GM12878 (cell line): ENCODE data around the gene CLDN34. TPM values are rescaled to one million over a fixed set of nuclear protein-coding genes. Genes with fewer than 3 reads are reported as not detected.

Experiments
- ATAC-seq: fragments of 200-7000 bp; cut with Tn5 transposase; 3 replicates; pipeline ENCODE4 v1.9.1; 2020; ENCODE audit warnings: mild to moderate bottlenecking, moderate library complexity
- BruUV-seq: library from RNA; stranded (reverse); fragments of 400-500 nt; replicated peaks from 2 replicates; lab custom pipeline; 2021; lab: Mats Ljungman, UMichigan
- CTCF ChIA-PET: fragments of 300-600 bp; sonication (Branson Sonifier 250); formaldehyde crosslinking; extraction: SDS; loops from one replicate; lab custom pipeline; 2021; ENCODE audit warnings: inconsistent platforms; lab: Yijun Ruan, JAX
- POLR2A ChIA-PET: fragments of 350-600 bp; formaldehyde crosslinking; extraction: SDS; loops from one replicate; lab custom pipeline; 2021; ENCODE audit warnings: inconsistent platforms; lab: Charles Lee
- RAD21 ChIA-PET: fragments of 300-600 bp; sonication (Branson Sonifier 250); formaldehyde crosslinking; loops from one replicate; lab custom pipeline; 2023; ENCODE audit warnings: antibody characterized with exemption; ENCODE audit not compliant: unreplicated experiment; lab: Charles Lee
- SMC1A ChIA-PET: fragments of 300-600 bp; sonication (Branson Sonifier 250); formaldehyde crosslinking; loops from one replicate; lab custom pipeline; 2023; ENCODE audit not compliant: unreplicated experiment, uncharacterized antibody; lab: Charles Lee
- DNase-seq: peaks from one replicate; pipeline ENCODE4 v3.0.0-alpha.2; 2011; ENCODE audit warnings: low read depth, low spot score
- FAIRE-seq: peaks from 3 replicates; lab custom pipeline; 2011; peaks lifted over from hg19 to GRCh38; lab: Jason Lieb, UNC
- H2AFZ ChIP-seq: 2 replicates; pipeline ENCODE4 v1.6.0; 2011; ENCODE audit warnings: low read depth, low read length, control low read depth; ENCODE audit not compliant: control insufficient read depth
- H3K27ac ChIP-seq: 2 replicates; pipeline ENCODE4 v1.5.1; 2011; ENCODE audit warnings: control low read depth; ENCODE audit not compliant: control insufficient read depth, insufficient read depth
- H3K27me3 ChIP-seq, 2 experiments: replicated peaks in 1 of 2; 2 replicates each; pipeline versions ENCODE4 v1.6.0 to v1.6.1; 2011; ENCODE audit warnings: low read length in 1 of 2; ENCODE audit not compliant: control insufficient read depth in 2 of 2, insufficient read depth in 2 of 2
- H3K36me3 ChIP-seq, 2 experiments: 2 replicates each; pipeline ENCODE4 v1.5.1; 2011; ENCODE audit warnings: low read length in 1 of 2; ENCODE audit not compliant: control insufficient read depth in 2 of 2, insufficient read depth in 2 of 2
- H3K4me1 ChIP-seq: 2 replicates; pipeline ENCODE4 v1.6.1; 2011; ENCODE audit warnings: mild to moderate bottlenecking, low read length, moderate library complexity, mixed read lengths; ENCODE audit not compliant: control insufficient read depth, insufficient read depth
- H3K4me2 ChIP-seq: 2 replicates; pipeline ENCODE4 v1.6.0; 2011; ENCODE audit warnings: control low read depth; ENCODE audit not compliant: control insufficient read depth, insufficient read depth
- H3K4me3 ChIP-seq: fragments of 200-600 bp; sonication (generic); 2 replicates; pipeline ENCODE4 v1.5.1; 2016
- H3K79me2 ChIP-seq: 2 replicates; pipeline ENCODE4 v1.6.0; 2011; ENCODE audit warnings: low read length; ENCODE audit not compliant: control insufficient read depth, insufficient read depth
- H3K9ac ChIP-seq: 2 replicates; pipeline ENCODE4 v1.8.0; 2011; ENCODE audit warnings: low read length, control low read depth, mixed read lengths; ENCODE audit not compliant: control insufficient read depth, insufficient read depth
- H3K9me3 ChIP-seq: replicated peaks from 3 replicates; pipeline ENCODE4 v1.5.1; 2011; ENCODE audit warnings: mild to moderate bottlenecking, low read length; ENCODE audit not compliant: control insufficient read depth, insufficient read depth
- H4K20me1 ChIP-seq: 2 replicates; pipeline ENCODE4 v1.6.0; 2011; ENCODE audit not compliant: control insufficient read depth, insufficient read depth
- ELK1 ChIP-seq: IDR thresholded peaks from 2 replicates; pipeline ENCODE4 v1.6.1; 2012; ENCODE audit warnings: low read depth, low read length, improper control_type of control experiment
- ESRRA ChIP-seq: IDR thresholded peaks from 2 replicates; pipeline ENCODE4 v1.6.1; 2012; ENCODE audit warnings: mild to moderate bottlenecking, low read length, improper control_type of control experiment
- MAX ChIP-seq: IDR thresholded peaks from 2 replicates; pipeline ENCODE4 v1.6.1; 2012; ENCODE audit warnings: low read depth, low read length, improper control_type of control experiment
- MTA3 ChIP-seq: IDR thresholded peaks from 2 replicates; pipeline ENCODE4 v1.6.1; 2012; ENCODE audit warnings: low read length, inconsistent platforms, borderline replicate concordance
- MYB ChIP-seq: fragments of 150-350 bp; IDR thresholded peaks from 2 replicates; pipeline ENCODE4 v1.6.1; 2014; ENCODE audit warnings: mild to moderate bottlenecking, low read depth, low read length, borderline replicate concordance
- NR2C1 ChIP-seq: fragments of 450-650 bp; IDR thresholded peaks from 2 replicates; pipeline ENCODE4 v1.6.1; 2017; ENCODE audit warnings: antibody characterized with exemption, mild to moderate bottlenecking, moderate library complexity
- NRF1 ChIP-seq: conservative IDR thresholded peaks from 2 replicates; pipeline ENCODE4 v1.6.1; 2011; ENCODE audit warnings: mild to moderate bottlenecking, low read depth, low read length, improper control_type of control experiment
- PKNOX1 ChIP-seq: fragments of 450-650 bp; IDR thresholded peaks from 2 replicates; pipeline ENCODE4 v1.6.1; 2016; ENCODE audit warnings: mild to moderate bottlenecking
- PML ChIP-seq: IDR thresholded peaks from 2 replicates; pipeline ENCODE4 v1.6.1; 2012; ENCODE audit warnings: low read length, inconsistent platforms
- RBBP5 ChIP-seq: fragments of 200-600 bp; sonication (generic); conservative IDR thresholded peaks from 2 replicates; pipeline ENCODE4 v1.6.1; 2016
- ZBTB40 ChIP-seq: fragments of 450-650 bp; IDR thresholded peaks from 2 replicates; pipeline ENCODE4 v1.6.1; 2016; ENCODE audit warnings: mild to moderate bottlenecking, moderate library complexity, borderline replicate concordance
- ZZZ3 ChIP-seq: IDR thresholded peaks from 2 replicates; pipeline ENCODE4 v1.6.1; 2011; ENCODE audit warnings: low read depth; ENCODE audit not compliant: control insufficient read depth, insufficient read length
- WGBS: methylation state at CpG from one replicate; pipeline ENCODE4 v1.1.6; 2016; ENCODE audit warnings: low lambda C conversion rate; ENCODE audit not compliant: insufficient replicate concordance, insufficient coverage; ENCODE audit errors: missing lambda C conversion rate; 5-methylcytosine and 5-hydroxymethylcytosine counted together
- in situ Hi-C: fragments of 300-500 bp; cut with MboI; formaldehyde crosslinking; loops from 9 replicates; pipeline ENCODE4 v1.14.3; 2018; ENCODE audit warnings: mixed read lengths
- intact Hi-C: fragments of 100-400 bp; cut with micrococcal nuclease; formaldehyde crosslinking; loops from one replicate; pipeline ENCODE4 v1.14.2; 2022; ENCODE audit not compliant: unreplicated experiment
- polyA plus RNA-seq, 11 experiments: library from polyadenylated mRNA; depleted of rRNA in 4 of 11; unstranded in 6 of 11; stranded (reverse) in 5 of 11; fragments of >200 nt; fragmentation: Nextera tagmentation in 4 of 11; fragmentation: Illumina TruSeq in 1 of 11; extraction: Ambion mirVana in 4 of 11; extraction: Trizol in 1 of 11; gene quantifications; 1 replicate in 1 of 11; 2 replicates in 10 of 11; pipeline versions ENCODE4 v1.2.1 to v1.2.3, GENCODE V29; 2011 to 2016; ENCODE audit warnings: inconsistent platforms in 2 of 11, missing spikeins in 2 of 11, low read depth in 1 of 11
- total RNA-seq, 4 experiments: library from RNA; depleted of rRNA in 3 of 4; stranded (reverse); fragments of >200 nt in 3 of 4; fragmentation: Illumina TruSeq in 1 of 4; extraction: Trizol in 1 of 4; gene quantifications; 2 replicates each; pipeline versions ENCODE4 v1.2.1 to v1.2.3, GENCODE V29; 2013 to 2021
- TF ChIP-seq, protein P1 (sequence below): fragments of 450-650 bp; formaldehyde crosslinking; IDR thresholded peaks from 2 replicates; pipeline ENCODE4 v1.5.0; 2022; ENCODE audit warnings: mild to moderate bottlenecking, missing genetic modification characterization

Gene CLDN34
- total and polyA plus RNA-seq, 10 of the 15 experiments (the other 5 are each of a cell fraction or from before 2014, with no cell fraction given): not detected

- no peaks in the 10 kb centered on the region for H4K20me1 ChIP-seq
- H3K9me3 ChIP-seq: no peaks in the 10 kb centered on the region
- intact Hi-C loops: no loop called here
- H3K4me1 ChIP-seq: no peaks in the 10 kb centered on the region; the same call in 1 of the 2 replicates
- no peaks in the 10 kb centered on the region for H3K36me3 ChIP-seq
- no peak for DNase-seq
- ChIA-PET POLR2A (interaction anchor here (0.9 kb wide), 1 partner anchor 8 kb away, joined by 4 read pairs; no protein-coding TSS in a partner anchor), CTCF (interaction anchor here (1.4 kb wide), 1 partner anchor 114 kb away, joined by 8 read pairs; no protein-coding TSS in a partner anchor), SMC1A (no interaction called here), RAD21 (no interaction called here)
- H3K79me2 ChIP-seq: no peaks in the 10 kb centered on the region
- no peaks in the 10 kb centered on the region for H3K27me3 ChIP-seq
- TF ChIP-seq RBBP5: no peak
- no peak for TF ChIP-seq MYB
- TF ChIP-seq, protein P1, sequence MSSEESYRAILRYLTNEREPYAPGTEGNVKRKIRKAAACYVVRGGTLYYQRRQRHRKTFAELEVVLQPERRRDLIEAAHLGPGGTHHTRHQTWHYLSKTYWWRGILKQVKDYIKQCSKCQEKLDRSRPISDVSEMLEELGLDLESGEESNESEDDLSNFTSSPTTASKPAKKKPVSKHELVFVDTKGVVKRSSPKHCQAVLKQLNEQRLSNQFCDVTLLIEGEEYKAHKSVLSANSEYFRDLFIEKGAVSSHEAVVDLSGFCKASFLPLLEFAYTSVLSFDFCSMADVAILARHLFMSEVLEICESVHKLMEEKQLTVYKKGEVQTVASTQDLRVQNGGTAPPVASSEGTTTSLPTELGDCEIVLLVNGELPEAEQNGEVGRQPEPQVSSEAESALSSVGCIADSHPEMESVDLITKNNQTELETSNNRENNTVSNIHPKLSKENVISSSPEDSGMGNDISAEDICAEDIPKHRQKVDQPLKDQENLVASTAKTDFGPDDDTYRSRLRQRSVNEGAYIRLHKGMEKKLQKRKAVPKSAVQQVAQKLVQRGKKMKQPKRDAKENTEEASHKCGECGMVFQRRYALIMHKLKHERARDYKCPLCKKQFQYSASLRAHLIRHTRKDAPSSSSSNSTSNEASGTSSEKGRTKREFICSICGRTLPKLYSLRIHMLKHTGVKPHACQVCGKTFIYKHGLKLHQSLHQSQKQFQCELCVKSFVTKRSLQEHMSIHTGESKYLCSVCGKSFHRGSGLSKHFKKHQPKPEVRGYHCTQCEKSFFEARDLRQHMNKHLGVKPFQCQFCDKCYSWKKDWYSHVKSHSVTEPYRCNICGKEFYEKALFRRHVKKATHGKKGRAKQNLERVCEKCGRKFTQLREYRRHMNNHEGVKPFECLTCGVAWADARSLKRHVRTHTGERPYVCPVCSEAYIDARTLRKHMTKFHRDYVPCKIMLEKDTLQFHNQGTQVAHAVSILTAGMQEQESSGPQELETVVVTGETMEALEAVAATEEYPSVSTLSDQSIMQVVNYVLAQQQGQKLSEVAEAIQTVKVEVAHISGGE (CRISPR knock-in tag): no peak
- TF ChIP-seq PKNOX1: no peak
- TF ChIP-seq NRF1: no peak
- no peak for TF ChIP-seq NR2C1
- no peak for TF ChIP-seq MAX
- TF ChIP-seq MTA3: no peak
- TF ChIP-seq ESRRA: no peak
- TF ChIP-seq ELK1: no peak
- TF ChIP-seq PML: no peak
- no peak for TF ChIP-seq ZZZ3
- no peak for TF ChIP-seq ZBTB40
- BruUV-seq: no TSS peak
- WGBS: 54% methylated on average over 5 of the region's 8 CpGs
- H3K4me2 ChIP-seq: no peak overlapping the region
- H2AFZ ChIP-seq: no peak overlapping the region
- in situ Hi-C loops: no loop called here
- no peak overlapping the region for H3K9ac ChIP-seq
- no peak overlapping the region for H3K4me3 ChIP-seq
- H3K27ac ChIP-seq: no peak overlapping the region
- no peak for FAIRE-seq
- no peak for ATAC-seq
Observed at GRCh38 chrX:10006086-10006485, 38.9 kb downstream of the CLDN34 start.
